Epithelial cell of prostate (primary cell): Measurements from ENCODE around the gene LRP1B.
"Not testable (repeated sequence)": the region's sequence is repeated elsewhere in the genome, so short reads cannot be mapped to it uniquely, and the experiment has no call there.

ENCODE experiments used
- DNase-seq: peaks from one replicate; pipeline ENCODE4 v3.0.0-alpha.2; 2011; ENCODE audit warnings: low read depth, low spot score
- H3K27ac ChIP-seq: fragments of 450-650 bp; 2 replicates; pipeline ENCODE4 v1.5.1; 2017; ENCODE audit warnings: mild to moderate bottlenecking

LRP1B gene

DNA sequence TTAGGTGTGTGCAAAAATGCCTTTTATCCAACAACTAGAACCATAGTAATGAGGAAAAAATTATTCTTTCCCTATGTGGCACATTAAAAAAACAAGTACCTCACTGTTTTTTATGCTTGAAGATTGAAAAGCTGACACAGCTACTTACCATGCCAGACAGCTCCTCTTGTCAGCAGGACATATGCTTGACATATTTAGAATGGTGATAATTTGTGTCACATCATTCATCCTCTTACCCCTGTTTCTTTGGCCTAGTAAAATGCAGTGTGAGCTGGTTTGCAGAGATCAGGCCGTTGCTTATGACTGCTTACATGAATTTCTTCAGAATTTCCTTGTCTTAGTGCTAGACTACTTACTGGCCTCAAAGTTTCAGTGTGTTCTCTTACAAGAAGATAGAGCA lies 869.9 kb downstream of the LRP1B start:
- H3K27ac ChIP-seq, result no peak overlapping the region
- no peak for DNase-seq

DNA sequence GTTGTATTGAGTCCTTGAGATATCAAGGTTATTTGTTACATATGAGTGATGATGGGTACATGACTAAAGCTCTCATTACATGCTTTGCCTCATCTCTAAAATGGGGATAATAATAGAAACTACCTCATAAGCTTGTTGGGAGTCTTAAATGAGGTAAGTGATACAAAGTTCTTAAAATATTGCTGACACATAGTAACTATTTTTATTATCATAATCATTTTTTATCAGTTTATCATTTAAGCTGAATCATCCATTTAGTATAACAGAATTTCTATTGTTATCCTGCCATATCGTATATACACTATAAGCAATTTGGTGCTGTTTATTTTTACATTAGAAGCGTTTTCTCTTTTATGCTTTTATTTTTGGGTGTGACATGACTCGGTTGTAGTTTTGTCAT lies 871.1 kb downstream of the LRP1B start:
- no peak for DNase-seq
- no peak overlapping the region for H3K27ac ChIP-seq

GRCh38 chr2:141242008-141242407 lies 888.8 kb downstream of the LRP1B start:
- no peak for DNase-seq
- no peak overlapping the region for H3K27ac ChIP-seq

GRCh38 chr2:141226560-141226959 lies 904.3 kb downstream of the LRP1B start:
- no peak overlapping the region for H3K27ac ChIP-seq
- no peak for DNase-seq

DNA sequence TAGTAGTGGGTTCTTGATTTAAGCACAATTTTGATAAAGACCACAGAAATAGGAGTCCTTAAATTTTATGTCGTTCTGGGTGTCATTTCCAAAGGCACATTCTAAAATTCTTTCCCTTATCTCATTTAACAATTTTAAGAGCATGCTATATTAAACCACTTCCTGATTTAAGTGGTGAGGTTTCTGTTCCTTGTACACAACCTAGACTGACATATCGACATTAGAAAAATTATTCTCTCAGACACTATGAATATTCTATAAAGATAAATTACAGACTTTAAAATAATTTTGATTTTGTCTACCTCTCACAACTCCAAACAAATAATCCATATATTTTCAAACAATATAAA lies 923.8 kb downstream of the LRP1B start:
- no peak for DNase-seq
- no peak overlapping the region for H3K27ac ChIP-seq

- no peak for DNase-seq
- H3K27ac ChIP-seq, result no peak overlapping the region
Measured at GRCh38 chr2:141201016-141201565, 929.7 kb downstream of the LRP1B start.

DNA sequence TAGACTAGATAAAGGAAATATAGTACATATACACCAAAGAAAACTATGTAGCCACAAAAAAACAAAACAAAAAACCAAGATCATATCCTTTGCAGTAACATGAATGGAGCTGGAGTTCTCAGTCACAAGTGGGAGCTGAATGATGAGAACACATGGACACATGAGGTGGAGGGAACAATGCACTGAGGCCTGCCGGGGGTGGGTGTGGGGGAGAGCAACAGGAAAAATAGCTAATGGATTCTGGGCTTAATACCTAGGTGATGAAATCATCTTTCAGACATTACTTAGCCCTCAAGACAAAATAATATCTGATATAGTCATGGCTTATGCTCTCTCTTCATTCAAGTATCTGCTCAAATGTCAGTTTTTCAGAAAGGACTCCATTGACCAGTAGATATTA lies 930.6 kb downstream of the LRP1B start:
- no peak overlapping the region for H3K27ac ChIP-seq
- no peak for DNase-seq

DNA sequence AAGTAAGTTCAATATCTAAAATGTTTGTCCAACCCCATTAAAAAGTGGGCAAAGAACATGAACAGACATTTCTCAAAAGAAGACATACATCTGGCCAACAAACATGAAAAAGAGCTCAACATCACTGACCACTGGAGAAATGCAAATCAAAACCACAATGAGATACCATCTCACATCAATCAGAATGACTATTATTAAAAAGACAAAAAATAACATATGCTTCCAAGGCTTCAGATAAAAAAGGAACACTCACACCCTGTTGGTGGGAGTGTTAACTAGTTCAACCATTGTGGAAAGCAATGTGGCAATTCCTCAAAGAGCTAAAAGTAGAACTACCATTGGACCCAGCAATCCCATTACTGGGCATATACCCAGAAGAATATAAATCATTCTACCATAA lies 931.1 kb downstream of the LRP1B start:
- H3K27ac ChIP-seq, result no peak overlapping the region
- no peak for DNase-seq

GRCh38 chr2:141195087-141195486 lies 935.7 kb downstream of the LRP1B start:
- H3K27ac ChIP-seq, result no peak overlapping the region
- DNase-seq, result no peak

DNA sequence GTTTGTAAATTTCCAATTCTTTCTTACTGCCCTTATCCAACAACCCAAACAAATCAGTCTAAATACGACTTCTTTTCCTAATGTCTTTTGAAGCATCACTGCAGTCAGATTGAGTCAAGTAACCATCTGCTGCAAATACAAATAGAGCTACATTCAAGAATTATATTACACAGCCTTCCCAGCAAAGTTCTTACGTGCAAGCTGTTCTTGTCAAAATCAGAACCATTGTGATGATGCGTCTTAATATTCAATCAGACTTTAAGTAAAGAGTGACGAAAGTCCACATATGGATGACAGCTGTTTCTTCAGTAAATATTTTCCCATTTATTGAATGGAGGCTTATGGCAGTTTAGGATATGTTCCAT lies 943.8 kb downstream of the LRP1B start:
- no peak for DNase-seq
- H3K27ac ChIP-seq, result no peak overlapping the region

DNA sequence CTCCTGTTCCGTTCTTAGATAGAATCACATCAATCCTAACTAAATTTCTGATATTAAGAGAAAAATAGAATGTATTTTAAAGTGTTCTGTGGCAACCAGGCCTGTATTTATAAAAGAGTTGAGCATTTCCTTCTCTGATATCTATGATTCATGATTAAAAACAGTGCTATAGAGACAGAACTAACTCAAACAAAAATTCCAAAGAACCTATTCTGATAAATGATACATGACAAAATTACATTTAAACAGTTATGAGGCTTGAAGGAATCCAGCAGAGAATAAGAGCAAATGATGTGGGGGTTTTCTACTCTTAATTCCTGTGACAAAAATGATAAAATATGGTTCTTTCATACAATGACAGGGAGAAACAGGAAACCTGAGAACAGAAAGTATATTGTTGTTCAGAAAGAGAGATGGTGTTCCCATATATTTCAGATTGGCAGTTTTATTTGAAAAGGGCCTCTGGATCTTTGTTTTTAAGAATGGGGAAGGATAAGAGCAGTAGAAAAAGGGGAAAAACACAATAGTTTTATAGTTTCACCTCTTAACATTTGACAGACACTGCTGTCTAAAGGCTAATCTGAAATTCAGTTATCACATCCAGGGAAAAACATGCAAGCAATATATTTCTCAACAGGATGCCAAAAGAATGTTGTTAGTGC lies 944.3 kb downstream of the LRP1B start:
- no peak for DNase-seq
- H3K27ac ChIP-seq, result no peak overlapping the region

DNA sequence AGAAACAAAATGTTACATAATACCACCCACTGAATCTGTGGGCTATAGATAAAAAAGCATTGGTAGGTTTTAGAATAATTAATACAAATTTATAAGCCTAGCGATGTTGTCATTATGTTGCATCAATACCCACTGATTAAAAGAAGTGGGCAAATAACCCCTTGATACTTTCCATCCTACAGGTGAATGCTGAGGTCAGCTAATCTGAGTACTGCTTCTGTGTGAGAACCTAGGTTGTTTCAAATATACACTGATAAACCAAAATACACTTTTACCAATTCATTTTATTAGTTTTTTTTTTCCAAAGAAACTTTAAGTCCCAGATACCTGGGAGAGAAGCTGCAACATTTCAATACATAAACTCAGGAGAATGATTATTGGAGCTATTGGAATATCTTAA lies 948.6 kb downstream of the LRP1B start:
- no peak for DNase-seq
- H3K27ac ChIP-seq, result no peak overlapping the region

DNA sequence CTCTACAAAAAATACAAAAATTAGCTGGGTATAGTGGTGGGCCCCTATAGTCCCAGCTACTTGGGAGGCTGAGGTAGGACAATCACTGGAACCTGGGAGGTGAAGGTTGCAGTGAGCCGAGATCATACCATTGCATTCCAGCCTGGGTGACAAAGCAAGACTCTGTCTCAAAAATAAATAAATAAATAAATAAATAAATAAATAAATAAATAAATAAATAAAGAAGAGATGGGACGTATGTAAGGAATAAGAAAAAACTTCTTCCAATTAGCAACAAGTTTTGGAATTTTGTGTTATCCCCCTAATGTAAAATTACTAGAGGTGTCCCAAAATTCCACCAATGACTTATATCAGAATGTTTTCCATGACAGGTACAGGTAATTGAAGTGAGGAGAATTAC lies 961.7 kb downstream of the LRP1B start:
- not testable (repeated sequence) for H3K27ac ChIP-seq, DNase-seq

DNA sequence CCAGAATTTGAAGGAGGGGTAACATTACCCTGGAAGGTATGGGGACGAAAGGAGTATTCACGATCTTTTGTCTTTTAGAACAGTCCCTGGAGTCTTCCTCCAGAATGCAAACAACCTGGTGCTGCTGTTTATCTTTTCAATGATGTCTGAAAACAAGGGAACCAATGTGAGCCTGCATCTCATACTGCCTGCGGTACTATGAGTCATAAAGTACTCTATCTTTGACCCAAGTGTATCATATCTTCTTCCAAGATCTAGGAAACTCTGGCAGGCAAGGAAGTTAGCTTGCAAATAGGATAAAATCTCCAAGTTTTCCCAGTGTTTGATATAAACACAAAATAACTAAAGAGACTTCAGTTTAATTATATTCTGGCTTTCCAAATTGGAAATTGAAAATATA lies 968.5 kb downstream of the LRP1B start:
- DNase-seq, result no peak
- no peak overlapping the region for H3K27ac ChIP-seq

DNA sequence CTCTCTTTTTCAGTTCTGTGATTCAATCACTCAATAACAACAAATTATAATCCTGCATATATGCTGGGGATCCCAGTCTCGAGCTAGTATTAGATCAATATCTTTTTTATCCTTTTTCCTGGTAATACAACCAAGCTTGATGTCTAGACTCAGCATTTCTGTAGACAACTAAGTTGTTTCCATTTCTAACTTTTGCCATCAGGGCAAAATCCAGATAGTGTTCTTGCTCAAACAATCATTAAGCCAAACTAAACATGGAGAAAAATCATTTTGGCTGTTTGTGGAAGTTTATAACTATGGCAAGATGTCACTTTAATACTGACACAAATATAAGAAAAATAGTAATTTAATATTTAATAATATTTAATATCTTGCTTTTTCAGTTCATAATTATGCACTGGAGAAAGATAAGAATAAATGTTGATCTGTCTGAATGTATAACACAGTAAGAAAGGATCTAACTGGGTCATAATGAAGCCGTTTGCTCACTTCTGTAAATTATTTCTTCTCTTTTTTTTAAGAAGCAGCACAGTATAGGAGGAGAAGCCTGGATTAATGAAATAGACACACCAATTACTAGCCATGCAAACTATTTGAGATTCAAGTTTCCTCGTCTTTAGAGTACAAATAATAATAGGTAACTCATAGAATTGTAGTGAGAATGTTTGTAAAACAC lies 979.1 kb downstream of the LRP1B start:
- no peak overlapping the region for H3K27ac ChIP-seq
- DNase-seq, result no peak

DNA sequence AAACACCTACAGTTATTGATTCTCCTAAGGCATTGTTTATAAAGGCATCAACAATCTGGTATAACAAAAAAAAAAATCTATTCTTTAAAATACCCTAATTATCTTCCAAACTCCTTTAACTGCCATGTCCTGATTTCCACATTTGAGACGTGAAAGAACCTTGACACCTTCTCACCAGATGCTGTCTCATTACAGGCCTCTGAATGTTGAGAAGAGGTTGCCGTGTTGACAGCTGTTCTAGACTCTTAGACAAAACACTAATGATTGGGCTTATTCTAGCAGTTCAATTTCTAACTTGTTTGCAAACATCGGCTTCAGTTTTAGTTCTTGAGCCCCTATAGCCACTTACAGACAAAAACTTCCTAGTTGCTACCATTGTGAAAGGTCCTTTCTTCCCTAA lies 988.8 kb downstream of the LRP1B start:
- DNase-seq, result no peak
- no peak overlapping the region for H3K27ac ChIP-seq

DNA sequence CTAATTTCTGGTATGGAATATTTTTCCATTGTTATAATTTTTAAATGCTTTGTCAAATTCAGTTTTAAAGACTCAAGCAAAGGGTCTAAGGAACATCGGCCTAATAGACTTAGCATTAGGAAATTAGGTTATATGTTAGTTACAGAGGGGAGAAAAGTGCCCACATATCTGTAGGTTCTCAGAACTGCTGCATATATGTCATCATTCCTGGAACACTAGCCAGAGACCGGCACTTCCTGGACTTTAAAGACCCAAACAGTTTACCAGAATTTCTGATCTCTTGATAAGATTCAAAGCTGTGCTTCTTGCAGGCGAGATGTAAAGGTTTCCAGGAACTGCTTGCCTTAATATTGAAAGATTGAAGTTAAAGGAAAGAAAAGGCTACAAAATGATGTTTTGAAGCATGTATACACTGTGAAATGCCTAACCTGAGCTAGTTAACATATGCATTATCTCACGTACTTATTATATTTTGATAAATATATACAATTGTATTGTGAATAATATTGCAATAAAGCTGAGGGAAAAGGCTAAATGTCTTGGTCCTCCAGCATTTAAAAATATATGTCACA lies 993.6 kb downstream of the LRP1B start:
- no peak overlapping the region for H3K27ac ChIP-seq
- DNase-seq, result no peak

- H3K27ac ChIP-seq, result no peak overlapping the region
- DNase-seq, result no peak
Measured at GRCh38 chr2:141133883-141134282, 996.9 kb downstream of the LRP1B start.

DNA sequence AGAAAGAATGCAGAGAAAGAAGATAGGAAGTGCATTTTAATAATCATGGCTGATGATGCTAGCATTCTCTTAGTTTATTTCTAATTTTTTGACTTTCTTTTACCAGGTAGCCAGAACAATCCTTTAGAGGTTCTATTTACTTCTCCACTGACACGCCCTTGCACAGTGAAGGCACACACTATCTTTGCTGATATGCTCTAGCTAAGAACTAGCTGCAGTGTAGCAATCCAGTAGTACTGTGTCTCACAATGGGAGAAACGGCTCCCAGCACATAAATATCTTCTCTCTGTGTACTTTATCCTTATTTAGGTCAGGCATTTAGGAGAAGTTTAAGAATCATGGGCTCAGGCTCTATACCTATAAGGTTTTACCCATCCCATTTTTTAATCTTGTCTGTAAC lies 1005.4 kb downstream of the LRP1B start:
- H3K27ac ChIP-seq, result no peak overlapping the region
- no peak for DNase-seq

GRCh38 chr2:141118836-141119235 lies 1012.0 kb downstream of the LRP1B start:
- no peak overlapping the region for H3K27ac ChIP-seq
- no peak for DNase-seq

DNA sequence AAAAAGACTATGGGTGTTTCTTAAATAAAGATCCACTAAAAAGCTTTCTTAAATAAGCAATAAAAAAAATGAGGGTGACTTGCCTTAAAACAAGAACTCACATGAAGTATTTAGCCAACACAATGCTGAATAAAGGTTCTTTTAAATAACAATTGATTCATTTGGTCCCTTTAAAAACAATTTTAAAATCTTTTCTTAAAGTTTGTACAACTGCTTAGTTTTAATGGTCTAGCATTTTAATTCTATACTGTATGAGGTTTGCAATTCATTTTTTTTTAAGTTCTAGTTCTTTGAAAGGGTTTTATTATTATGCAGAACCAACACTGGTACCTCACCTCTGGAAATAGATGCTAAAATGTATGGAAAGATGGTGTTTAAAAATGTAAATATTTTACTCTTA lies 1017.5 kb downstream of the LRP1B start:
- DNase-seq, result no peak
- H3K27ac ChIP-seq, result no peak overlapping the region

GRCh38 chr2:141109633-141110032 lies 1021.2 kb downstream of the LRP1B start:
- DNase-seq, result no peak
- no peak overlapping the region for H3K27ac ChIP-seq
